Body of pancreas (tissue), 4 donors: ENCODE data around the gene ITPKC. TPM values are rescaled to one million over a fixed set of nuclear protein-coding genes. Genes with fewer than 3 reads are reported as not detected.

Experiments used
- ATAC-seq: fragments of 150-250 bp; one replicate; pipeline ENCODE4 v1.9.1; 2016
- DNase-seq, 4 donors: peaks; one replicate each; pipeline ENCODE4 v3.0.0-alpha.2; 2019
- H3K27ac ChIP-seq, 4 donors: fragments of 200-600 bp; sonication (generic); 1 replicate in 3 of 4; 2 replicates in 1 of 4; pipeline versions ENCODE4 v1.5.1 to v1.6.1; 2016 to 2019; ENCODE audit warnings: mild to moderate bottlenecking in 1 of 4, mixed read lengths in 1 of 4, moderate library complexity in 1 of 4
- H3K27me3 ChIP-seq, 2 donors: fragments of 200-600 bp; sonication (generic); one replicate each; pipeline ENCODE4 v1.6.0; 2016; ENCODE audit warnings: mild to moderate bottlenecking in 1 of 2
- H3K36me3 ChIP-seq, 2 donors: fragments of 200-600 bp; sonication (generic); replicated peaks in 1 of 2; 2 replicates each; pipeline ENCODE4 v1.5.1; 2016; ENCODE audit warnings: low read depth in 2 of 2; ENCODE audit not compliant: insufficient read depth in 1 of 2
- H3K4me1 ChIP-seq: fragments of 200-600 bp; sonication (generic); one replicate; pipeline ENCODE4 v1.6.0; 2016
- H3K4me3 ChIP-seq, 2 donors: fragments of 200-600 bp; sonication (generic); 1 replicate in 1 of 2; 2 replicates in 1 of 2; pipeline ENCODE4 v1.5.1; 2016 to 2019
- H3K9me3 ChIP-seq, 3 donors: fragments of 200-600 bp; sonication (generic); 1 replicate in 2 of 3; 2 replicates in 1 of 3; pipeline ENCODE4 v1.5.1; 2016
- CTCF ChIP-seq, 7 experiments: fragments of 450-650 bp in 4 of 7; fragments of 200-600 bp in 3 of 7; sonication (generic) in 3 of 7; IDR thresholded peaks; one replicate each; pipeline ENCODE4 v1.5.1; 2016 to 2019; ENCODE audit warnings: antibody characterized with exemption in 7 of 7
- POLR2A ChIP-seq, 3 donors: fragments of 450-650 bp; IDR thresholded peaks; one replicate each; pipeline ENCODE4 v1.6.1; 2016; ENCODE audit warnings: antibody characterized with exemption in 3 of 3, mild to moderate bottlenecking in 2 of 3
- WGBS, 2 donors: methylation state at CpG; one replicate each; pipeline ENCODE4 v1.1.5; 2017; 5-methylcytosine and 5-hydroxymethylcytosine counted together
- intact Hi-C: fragments of 100-400 bp; cut with DNase I; formaldehyde crosslinking; loops from one replicate; pipeline ENCODE4 v1.15.1; 2023
- total RNA-seq, 2 donors: library from RNA; depleted of rRNA; stranded (reverse); fragments of >200 nt; gene quantifications; one replicate each; pipeline ENCODE4 v1.1.0, GENCODE V29; 2016

Gene ITPKC
- total RNA-seq, 2 donors from 2014 or later: 14.0 to 27.7 TPM

- H3K4me1 ChIP-seq: no peaks in the 10 kb centered on the region
- H3K9me3 ChIP-seq: no peaks in the 10 kb centered on the region
- 87 to 95% methylated on average over 2 to 4 of the region's 4 CpGs for WGBS, 2 donors
- DNase-seq (no peak), ATAC-seq (no peak)
- no peak overlapping the region for H3K27ac ChIP-seq
- intact Hi-C loops: no loop called here
- no peak overlapping the region for H3K4me3 ChIP-seq
- H3K36me3 ChIP-seq: no peaks in the 10 kb centered on the region
- no peak for TF ChIP-seq CTCF (IDR thresholded peaks at IDR 0.05)
- TF ChIP-seq POLR2A (IDR thresholded peaks at IDR 0.05): no peak
- H3K27me3 ChIP-seq: no peaks in the 10 kb centered on the region
Observed at GRCh38 chr19:40681039-40681438, 35.9 kb upstream of the ITPKC start.

- intact Hi-C loops: no loop called here
- ATAC-seq (no peak), DNase-seq (no peak)
- H3K27ac ChIP-seq: no peak overlapping the region
- no peaks in the 10 kb centered on the region for H3K9me3 ChIP-seq
- no peaks in the 10 kb centered on the region for H3K36me3 ChIP-seq
- 88 to 95% methylated on average over 12 to 15 of the region's 18 CpGs for WGBS, 2 donors
- TF ChIP-seq POLR2A (IDR thresholded peaks at IDR 0.05) (no peak), CTCF (IDR thresholded peaks at IDR 0.05) (no peak)
- H3K27me3 ChIP-seq: no peaks in the 10 kb centered on the region
- no peaks in the 10 kb centered on the region for H3K4me1 ChIP-seq
- no peak overlapping the region for H3K4me3 ChIP-seq
Observed at GRCh38 chr19:40682431-40682964, 34.4 kb upstream of the ITPKC start.

- no peaks in the 10 kb centered on the region for H3K9me3 ChIP-seq
- no peak for DNase-seq
- no peak overlapping the region for H3K27ac ChIP-seq
- H3K4me1 ChIP-seq: no peaks in the 10 kb centered on the region
- H3K36me3 ChIP-seq: no peaks in the 10 kb centered on the region
- intact Hi-C loops: no loop called here
- H3K27me3 ChIP-seq: no peaks in the 10 kb centered on the region
- no peak overlapping the region for H3K4me3 ChIP-seq
- ATAC-seq: no peak
- TF ChIP-seq POLR2A (IDR thresholded peaks at IDR 0.05) (no peak), CTCF (IDR thresholded peaks at IDR 0.05) (no peak)
- 91 to 93% methylated on average over 9 of the region's 9 CpGs for WGBS, 2 donors
Observed at GRCh38 chr19:40683437-40683836, 33.5 kb upstream of the ITPKC start.

GRCh38 chr19:40684280-40684679 is 32.6 kb upstream of the ITPKC start:
- no peaks in the 10 kb centered on the region for H3K9me3 ChIP-seq
- H3K27me3 ChIP-seq: no peaks in the 10 kb centered on the region
- 91 to 95% methylated on average over 26 to 32 of the region's 32 CpGs for WGBS, 2 donors
- TF ChIP-seq CTCF (IDR thresholded peaks at IDR 0.05) (no peak), POLR2A (IDR thresholded peaks at IDR 0.05) (no peak)
- H3K27ac ChIP-seq: no peak overlapping the region
- H3K36me3 ChIP-seq: no peaks in the 10 kb centered on the region
- intact Hi-C loops: no loop called here
- no peak overlapping the region for H3K4me3 ChIP-seq
- no peak for ATAC-seq
- DNase-seq: no peak
- H3K4me1 ChIP-seq: no peaks in the 10 kb centered on the region

GRCh38 chr19:40685016-40685526 is 31.8 kb upstream of the ITPKC start:
- Histone ChIP-seq H3K36me3 (no peaks in the 10 kb centered on the region), H3K27ac (no peak overlapping the region), H3K27me3 (no peaks in the 10 kb centered on the region), H3K9me3 (no peaks in the 10 kb centered on the region), H3K4me3 (no peak overlapping the region), H3K4me1 (peaks cover 4% of the 10 kb centered on the region)
- intact Hi-C loops: no loop called here
- DNase-seq (no peak), ATAC-seq (no peak)
- 82 to 89% methylated on average over 3 of the region's 3 CpGs for WGBS, 2 donors
- TF ChIP-seq POLR2A (IDR thresholded peaks at IDR 0.05) (no peak), CTCF (IDR thresholded peaks at IDR 0.05) (no peak)
